Tibial artery (tissue), 4 donors: ENCODE data around the gene SCGB1A1.

ENCODE experiments used
- DNase-seq, 2 donors: peaks; one replicate each; pipeline ENCODE4 v3.0.0-alpha.2; 2019
- H3K27ac ChIP-seq, 2 donors: fragments of 200-600 bp; sonication (generic) in 1 of 2; 1 replicate in 1 of 2; 2 replicates in 1 of 2; pipeline ENCODE4 v1.5.1; 2018 to 2019; ENCODE audit warnings: mild to moderate bottlenecking in 1 of 2
- H3K27me3 ChIP-seq, 2 donors: fragments of 200-600 bp; sonication (generic) in 1 of 2; one replicate each; pipeline versions ENCODE4 v1.5.1 to v1.6.0; 2016 to 2019
- H3K36me3 ChIP-seq, 3 donors: fragments of 200-600 bp; sonication (generic) in 2 of 3; one replicate each; pipeline ENCODE4 v1.5.1; 2016 to 2019; ENCODE audit warnings: mild to moderate bottlenecking in 2 of 3
- H3K4me1 ChIP-seq, 4 donors: fragments of 200-600 bp; sonication (generic) in 2 of 4; 1 replicate in 3 of 4; 2 replicates in 1 of 4; pipeline ENCODE4 v1.5.1; 2016 to 2019
- H3K4me3 ChIP-seq, 2 donors: fragments of 200-600 bp; sonication (generic) in 1 of 2; 1 replicate in 1 of 2; 2 replicates in 1 of 2; pipeline ENCODE4 v1.5.1; 2018 to 2019; ENCODE audit warnings: mild to moderate bottlenecking in 2 of 2
- H3K9me3 ChIP-seq, 3 donors: fragments of 200-600 bp; sonication (generic) in 1 of 3; one replicate each; pipeline ENCODE4 v1.5.1; 2016 to 2019
- CTCF ChIP-seq, 2 experiments: fragments of 200-600 bp in 1 of 2; fragments of 450-650 bp in 1 of 2; IDR thresholded peaks; one replicate each; pipeline ENCODE4 v1.5.1; 2017 to 2019; ENCODE audit warnings: antibody characterized with exemption in 2 of 2, mild to moderate bottlenecking in 1 of 2, moderate library complexity in 1 of 2
- intact Hi-C: fragments of 100-400 bp; cut with DNase I; formaldehyde crosslinking; loops from one replicate; pipeline ENCODE4 v1.15.0; 2023; ENCODE audit warnings: low total_unique reads

The SCGB1A1 gene

GRCh38 chr11:62458212-62459002 is 39.6 kb downstream of the SCGB1A1 start:
- H3K4me1 ChIP-seq, result peaks cover 0 to 13% (median 0%) of the 10 kb centered on the region in 4 donors
- no peaks in the 10 kb centered on the region for H3K27me3 ChIP-seq
- TF ChIP-seq CTCF (IDR thresholded peaks at IDR 0.05), result no peak
- no peaks in the 10 kb centered on the region for H3K9me3 ChIP-seq
- H3K27ac ChIP-seq, result no peak overlapping the region
- H3K36me3 ChIP-seq, result no peaks in the 10 kb centered on the region
- intact Hi-C loops, result no loop called here
- no peak for DNase-seq
- no peak overlapping the region for H3K4me3 ChIP-seq

- H3K36me3 ChIP-seq, result no peaks in the 10 kb centered on the region
- peaks cover 0 to 13% (median 0%) of the 10 kb centered on the region in 4 donors for H3K4me1 ChIP-seq
- no peak overlapping the region for H3K27ac ChIP-seq
- intact Hi-C loops, result no loop called here
- TF ChIP-seq CTCF (IDR thresholded peaks at IDR 0.05), result no peak
- H3K27me3 ChIP-seq, result no peaks in the 10 kb centered on the region
- DNase-seq, result no peak
- H3K9me3 ChIP-seq, result no peaks in the 10 kb centered on the region
- H3K4me3 ChIP-seq, result no peak overlapping the region
Measured at GRCh38 chr11:62459080-62459479, 40.2 kb downstream of the SCGB1A1 start.

GRCh38 chr11:62461740-62462507 is 43.1 kb downstream of the SCGB1A1 start:
- TF ChIP-seq CTCF (IDR thresholded peaks at IDR 0.05), result no peak
- Histone ChIP-seq H3K4me1 (peaks cover 0 to 13% (median 0%) of the 10 kb centered on the region in 4 donors), H3K27ac (no peak overlapping the region), H3K36me3 (no peaks in the 10 kb centered on the region), H3K9me3 (no peaks in the 10 kb centered on the region), H3K4me3 (no peak overlapping the region), H3K27me3 (no peaks in the 10 kb centered on the region)
- no peak for DNase-seq
- intact Hi-C loops, result no loop called here

GRCh38 chr11:62462508-62462892 is 43.7 kb downstream of the SCGB1A1 start:
- no peak for DNase-seq
- peaks cover 0 to 13% (median 0%) of the 10 kb centered on the region in 4 donors for H3K4me1 ChIP-seq
- no peaks in the 10 kb centered on the region for H3K27me3 ChIP-seq
- H3K36me3 ChIP-seq, result no peaks in the 10 kb centered on the region
- no peak for TF ChIP-seq CTCF (IDR thresholded peaks at IDR 0.05)
- H3K9me3 ChIP-seq, result no peaks in the 10 kb centered on the region
- no peak overlapping the region for H3K4me3 ChIP-seq
- intact Hi-C loops, result no loop called here
- no peak overlapping the region for H3K27ac ChIP-seq

- no peaks in the 10 kb centered on the region for H3K9me3 ChIP-seq
- intact Hi-C loops, result no loop called here
- no peaks in the 10 kb centered on the region for H3K36me3 ChIP-seq
- DNase-seq, result no peak
- no peak for TF ChIP-seq CTCF (IDR thresholded peaks at IDR 0.05)
- H3K27me3 ChIP-seq, result no peaks in the 10 kb centered on the region
- H3K4me1 ChIP-seq, result peaks cover 0 to 13% (median 0%) of the 10 kb centered on the region in 4 donors
- no peak overlapping the region for H3K27ac ChIP-seq
- no peak overlapping the region for H3K4me3 ChIP-seq
Measured at GRCh38 chr11:62463121-62463542, 44.3 kb downstream of the SCGB1A1 start.
